C4-2B (cell line): ENCODE data around the gene REEP6.

Source experiments
- H3K27ac ChIP-seq: fragments of 450-650 bp; 2 replicates; pipeline ENCODE4 v1.5.1; 2017
- CTCF ChIP-seq: fragments of 450-650 bp; conservative IDR thresholded peaks from 2 replicates; pipeline ENCODE4 v1.5.1; 2017; ENCODE audit warnings: mild to moderate bottlenecking
- ZFX ChIP-seq: fragments of 450-650 bp; IDR thresholded peaks from 2 replicates; pipeline ENCODE4 v1.6.1; 2017

The REEP6 gene

GRCh38 chr19:1490311-1491113, 469 bp upstream of the REEP6 start, which contains the start of gene PCSK4:
Gene PCSK4 (minus strand): TSS chr19:1490350. CDS start chr19:1490346, 4 bp downstream.
- H3K27ac ChIP-seq, result peak within 1 kb of the TSS; percentile 72

GRCh38 chr19:1491849-1492170, 829 bp downstream of the REEP6 start:
- TF ChIP-seq ZFX (no peak), CTCF (no peak)
- H3K27ac ChIP-seq, result peak overlapping the region; percentile 72

More at GRCh38 chr19:1490311-1491113, 469 bp upstream of the REEP6 start, which contains the start of gene PCSK4:
- no peak for TF ChIP-seq ZFX
- no peak for TF ChIP-seq CTCF

- TF ChIP-seq CTCF, result no peak
- TF ChIP-seq ZFX, result no peak
- H3K27ac ChIP-seq, result no peak overlapping the region
Observed at GRCh38 chr19:1492474-1493006, 1.6 kb downstream of the REEP6 start.

- no peak for TF ChIP-seq CTCF
- no peak for TF ChIP-seq ZFX
- H3K27ac ChIP-seq, result no peak overlapping the region
Observed at GRCh38 chr19:1494115-1494815, 3.3 kb downstream of the REEP6 start.

- TF ChIP-seq ZFX (no peak), CTCF (no peak)
- H3K27ac ChIP-seq, result no peak overlapping the region
Observed at GRCh38 chr19:1495051-1495798, 4.2 kb downstream of the REEP6 start.

GRCh38 chr19:1495799-1496713, 5.1 kb downstream of the REEP6 start:
- TF ChIP-seq CTCF (no peak), ZFX (no peak)
- H3K27ac ChIP-seq, result peak overlapping the region; percentile 6; the same call in 1 of the 2 replicates
